Prostate gland (tissue), 2 donors: Measurements from ENCODE around the gene FARS2.

Source experiments
- CTCF ChIP-seq, 4 experiments: fragments of 200-600 bp in 2 of 4; fragments of 450-650 bp in 2 of 4; sonication (generic) in 2 of 4; IDR thresholded peaks; 1 replicate in 3 of 4; 2 replicates in 1 of 4; pipeline ENCODE4 v1.5.1; 2016 to 2019; ENCODE audit warnings: antibody characterized with exemption in 4 of 4, mild to moderate bottlenecking in 2 of 4, moderate library complexity in 2 of 4
- POLR2A ChIP-seq: fragments of 450-650 bp; IDR thresholded peaks from one replicate; pipeline ENCODE4 v1.6.1; 2016; ENCODE audit warnings: antibody characterized with exemption, mild to moderate bottlenecking
- POLR2AphosphoS5 ChIP-seq: sonication (generic); formaldehyde crosslinking; IDR thresholded peaks from one replicate; pipeline ENCODE4 v1.6.1; 2017; ENCODE audit warnings: antibody characterized with exemption

- TF ChIP-seq CTCF (IDR thresholded peaks at IDR 0.05) (no peak), POLR2A (no peak), POLR2AphosphoS5 (no peak)
Observed at GRCh38 chr6:5730585-5731263, 469.4 kb downstream of the FARS2 start.
